Karpas-422 (cell line): ENCODE data around the gene ADAM15. TPM values are rescaled to one million over a fixed set of nuclear protein-coding genes. Genes with fewer than 3 reads are reported as not detected.

Experiments
- DNase-seq: peaks from one replicate; pipeline ENCODE4 v3.0.0-alpha.2; 2015
- H2AFZ ChIP-seq: fragments of 200-600 bp; sonication (generic); 2 replicates; pipeline ENCODE4 v1.6.1; 2014; ENCODE audit warnings: antibody characterized with exemption, low read length, mixed read lengths
- H3K27ac ChIP-seq: fragments of 200-600 bp; sonication (generic); 2 replicates; pipeline ENCODE4 v1.5.1; 2014; ENCODE audit warnings: mild to moderate bottlenecking, low read length, moderate library complexity
- H3K27me3 ChIP-seq: fragments of 200-600 bp; sonication (generic); 2 replicates; pipeline ENCODE4 v1.6.1; 2014; ENCODE audit warnings: low read length, mixed read lengths
- H3K36me3 ChIP-seq: fragments of 200-600 bp; sonication (generic); 2 replicates; pipeline ENCODE4 v1.6.1; 2014; ENCODE audit warnings: low read length, mixed read lengths; ENCODE audit not compliant: insufficient read depth
- H3K4me1 ChIP-seq: fragments of 200-600 bp; sonication (generic); 2 replicates; pipeline ENCODE4 v1.6.1; 2014; ENCODE audit warnings: mild to moderate bottlenecking, low read length, mixed read lengths
- H3K4me2 ChIP-seq: fragments of 200-600 bp; sonication (generic); 2 replicates; pipeline ENCODE4 v1.6.1; 2014; ENCODE audit warnings: low read length, low read depth, mild to moderate bottlenecking; ENCODE audit not compliant: poor library complexity, severe bottlenecking
- H3K4me3 ChIP-seq: fragments of 200-600 bp; sonication (generic); 2 replicates; pipeline ENCODE4 v1.5.1; 2014; ENCODE audit warnings: mild to moderate bottlenecking, antibody characterized with exemption, low read length, mixed read lengths
- H3K79me2 ChIP-seq: fragments of 200-600 bp; sonication (generic); 2 replicates; pipeline ENCODE4 v1.6.1; 2014; ENCODE audit warnings: mild to moderate bottlenecking, low read length, mixed read lengths
- H3K9ac ChIP-seq: fragments of 200-600 bp; sonication (generic); 2 replicates; pipeline ENCODE4 v1.6.0; 2014; ENCODE audit warnings: low read length
- H3K9me2 ChIP-seq: fragments of 200-600 bp; sonication (generic), shearing (Covaris generic); replicated peaks from 2 replicates; pipeline ENCODE4 v1.6.0; 2014; ENCODE audit warnings: mild to moderate bottlenecking, low read length, moderate library complexity; ENCODE audit not compliant: insufficient read depth
- H3K9me3 ChIP-seq: fragments of 300-700, 200-600 bp; sonication (generic); 2 replicates; pipeline ENCODE4 v1.6.1; 2014; ENCODE audit warnings: low read length, mixed read lengths
- H4K20me1 ChIP-seq: fragments of 200-600 bp; sonication (generic); 2 replicates; pipeline ENCODE4 v1.6.1; 2014; ENCODE audit warnings: mild to moderate bottlenecking, antibody characterized with exemption, low read length, low read depth; ENCODE audit not compliant: insufficient read depth
- total RNA-seq: library from RNA; depleted of rRNA; stranded (reverse); fragments of >200 nt; shearing (Covaris generic); gene quantifications from 2 replicates; pipeline ENCODE4 v1.2.3, GENCODE V29; 2014; ENCODE audit warnings: low replicate concordance

The ADAM15 gene
- total RNA-seq, 1 experiment from 2014 or later = 33.6 TPM

DNA sequence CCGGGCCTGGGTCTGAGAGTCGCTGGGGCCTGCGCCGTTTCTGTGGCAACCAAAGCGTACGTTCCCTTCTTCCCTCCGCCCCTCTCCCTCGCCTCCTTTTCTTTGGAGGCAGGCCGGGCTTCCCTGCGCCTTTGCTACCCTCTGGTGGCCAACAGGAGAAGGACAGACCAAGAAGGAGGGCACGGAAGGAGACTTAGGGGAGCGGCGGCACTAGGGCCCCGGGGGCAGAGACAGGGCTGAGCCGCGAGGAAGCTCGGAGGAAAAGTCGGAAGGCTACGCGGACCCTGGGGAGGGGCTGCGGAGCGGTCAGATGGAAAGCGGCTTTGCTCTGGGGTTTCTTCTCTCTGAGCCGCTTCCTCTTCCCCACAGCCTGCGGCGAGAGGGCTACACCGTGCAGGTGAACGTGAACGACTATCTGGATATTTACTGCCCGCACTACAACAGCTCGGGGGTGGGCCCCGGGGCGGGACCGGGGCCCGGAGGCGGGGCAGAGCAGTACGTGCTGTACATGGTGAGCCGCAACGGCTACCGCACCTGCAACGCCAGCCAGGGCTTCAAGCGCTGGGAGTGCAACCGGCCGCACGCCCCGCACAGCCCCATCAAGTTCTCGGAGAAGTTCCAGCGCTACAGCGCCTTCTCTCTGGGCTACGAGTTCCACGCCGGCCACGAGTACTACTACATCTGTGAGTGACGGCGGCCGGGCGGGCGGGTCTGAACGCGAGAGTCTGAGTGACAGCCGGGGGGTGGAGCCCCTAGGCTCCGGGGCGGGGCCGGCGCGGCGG lies 33.8 kb downstream of the ADAM15 start:
- Histone ChIP-seq H3K36me3 (no peaks in the 10 kb centered on the region), H2AFZ (peak overlapping the region; percentile 41; the same call in 1 of the 2 replicates), H3K9me3 (no peaks in the 10 kb centered on the region), H4K20me1 (no peaks in the 10 kb centered on the region), H3K27me3 (no peaks in the 10 kb centered on the region), H3K27ac (peak overlapping the region; percentile 70), H3K9me2 (no peaks in the 10 kb centered on the region), H3K4me1 (peaks cover 62% of the 10 kb centered on the region), H3K4me3 (peak overlapping the region; percentile 67), H3K4me2 (peak overlapping the region; percentile 92), H3K79me2 (no peaks in the 10 kb centered on the region), H3K9ac (peak overlapping the region; percentile 73)
- peak; percentile 97 for DNase-seq

GRCh38 chr1:155085504-155086127 lies 34.5 kb downstream of the ADAM15 start:
- Histone ChIP-seq H3K9me2 (no peaks in the 10 kb centered on the region), H3K36me3 (no peaks in the 10 kb centered on the region), H3K79me2 (no peaks in the 10 kb centered on the region), H2AFZ (peak overlapping the region; percentile 41; the same call in 1 of the 2 replicates), H3K9me3 (no peaks in the 10 kb centered on the region), H3K9ac (peak overlapping the region; percentile 73), H3K27ac (peak overlapping the region; percentile 70), H3K27me3 (no peaks in the 10 kb centered on the region), H4K20me1 (no peaks in the 10 kb centered on the region), H3K4me1 (peaks cover 55% of the 10 kb centered on the region), H3K4me2 (peak overlapping the region; percentile 92), H3K4me3 (peak overlapping the region; percentile 67)
- DNase-seq = peak; percentile 86

DNA sequence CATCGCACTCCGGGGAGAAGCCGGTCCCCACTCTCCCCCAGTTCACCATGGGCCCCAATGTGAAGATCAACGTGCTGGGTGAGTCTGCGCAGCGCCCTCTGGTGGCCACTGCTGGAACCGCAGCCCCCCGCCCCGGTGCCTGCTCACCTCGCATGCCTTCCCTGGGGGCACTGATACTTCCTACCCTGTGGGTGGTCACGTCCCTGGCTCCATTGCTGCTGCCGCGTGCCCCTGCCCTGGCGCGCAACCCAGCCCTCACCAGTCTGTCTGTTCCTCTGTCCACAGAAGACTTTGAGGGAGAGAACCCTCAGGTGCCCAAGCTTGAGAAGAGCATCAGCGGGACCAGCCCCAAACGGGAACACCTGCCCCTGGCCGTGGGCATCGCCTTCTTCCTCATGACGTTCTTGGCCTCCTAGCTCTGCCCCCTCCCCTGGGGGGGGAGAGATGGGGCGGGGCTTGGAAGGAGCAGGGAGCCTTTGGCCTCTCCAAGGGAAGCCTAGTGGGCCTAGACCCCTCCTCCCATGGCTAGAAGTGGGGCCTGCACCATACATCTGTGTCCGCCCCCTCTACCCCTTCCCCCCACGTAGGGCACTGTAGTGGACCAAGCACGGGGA lies 35.1 kb downstream of the ADAM15 start:
- no peaks in the 10 kb centered on the region for H3K36me3 ChIP-seq
- H4K20me1 ChIP-seq = no peaks in the 10 kb centered on the region
- H3K79me2 ChIP-seq = no peaks in the 10 kb centered on the region
- H3K27me3 ChIP-seq = no peaks in the 10 kb centered on the region
- H3K4me3 ChIP-seq = peak overlapping the region; percentile 67
- H3K9ac ChIP-seq = peak overlapping the region; percentile 73
- H3K4me1 ChIP-seq = peaks cover 52% of the 10 kb centered on the region
- peak overlapping the region; percentile 70 for H3K27ac ChIP-seq
- H3K9me2 ChIP-seq = no peaks in the 10 kb centered on the region
- no peaks in the 10 kb centered on the region for H3K9me3 ChIP-seq
- peak overlapping the region; percentile 92 for H3K4me2 ChIP-seq
- DNase-seq = peak; percentile 93
- peak overlapping the region; percentile 97; the same call in 1 of the 2 replicates for H2AFZ ChIP-seq

DNA sequence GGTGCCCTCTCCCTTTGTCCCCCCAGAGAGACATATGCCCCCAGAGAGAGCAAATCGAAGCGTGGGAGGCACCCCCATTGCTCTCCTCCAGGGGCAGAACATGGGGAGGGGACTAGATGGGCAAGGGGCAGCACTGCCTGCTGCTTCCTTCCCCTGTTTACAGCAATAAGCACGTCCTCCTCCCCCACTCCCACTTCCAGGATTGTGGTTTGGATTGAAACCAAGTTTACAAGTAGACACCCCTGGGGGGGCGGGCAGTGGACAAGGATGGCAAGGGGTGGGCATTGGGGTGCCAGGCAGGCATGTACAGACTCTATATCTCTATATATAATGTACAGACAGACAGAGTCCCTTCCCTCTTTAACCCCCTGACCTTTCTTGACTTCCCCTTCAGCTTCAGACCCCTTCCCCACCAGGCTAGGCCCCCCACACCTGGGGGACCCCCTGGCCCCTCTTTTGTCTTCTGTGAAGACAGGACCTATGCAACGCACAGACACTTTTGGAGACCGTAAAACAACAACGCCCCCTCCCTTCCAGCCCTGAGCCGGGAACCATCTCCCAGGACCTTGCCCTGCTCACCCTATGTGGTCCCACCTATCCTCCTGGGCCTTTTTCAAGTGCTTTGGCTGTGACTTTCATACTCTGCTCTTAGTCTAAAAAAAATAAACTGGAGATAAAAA lies 35.9 kb downstream of the ADAM15 start:
- DNase-seq = peak; percentile 37
- Histone ChIP-seq H3K4me2 (peak overlapping the region; percentile 92), H3K9me3 (no peaks in the 10 kb centered on the region), H3K79me2 (no peaks in the 10 kb centered on the region), H3K4me3 (peak overlapping the region; percentile 67; the same call in 1 of the 2 replicates), H3K27ac (no peak overlapping the region), H4K20me1 (no peaks in the 10 kb centered on the region), H3K27me3 (no peaks in the 10 kb centered on the region), H2AFZ (no peak overlapping the region), H3K9me2 (no peaks in the 10 kb centered on the region), H3K36me3 (no peaks in the 10 kb centered on the region), H3K4me1 (peaks cover 50% of the 10 kb centered on the region), H3K9ac (peak overlapping the region; percentile 73)

DNA sequence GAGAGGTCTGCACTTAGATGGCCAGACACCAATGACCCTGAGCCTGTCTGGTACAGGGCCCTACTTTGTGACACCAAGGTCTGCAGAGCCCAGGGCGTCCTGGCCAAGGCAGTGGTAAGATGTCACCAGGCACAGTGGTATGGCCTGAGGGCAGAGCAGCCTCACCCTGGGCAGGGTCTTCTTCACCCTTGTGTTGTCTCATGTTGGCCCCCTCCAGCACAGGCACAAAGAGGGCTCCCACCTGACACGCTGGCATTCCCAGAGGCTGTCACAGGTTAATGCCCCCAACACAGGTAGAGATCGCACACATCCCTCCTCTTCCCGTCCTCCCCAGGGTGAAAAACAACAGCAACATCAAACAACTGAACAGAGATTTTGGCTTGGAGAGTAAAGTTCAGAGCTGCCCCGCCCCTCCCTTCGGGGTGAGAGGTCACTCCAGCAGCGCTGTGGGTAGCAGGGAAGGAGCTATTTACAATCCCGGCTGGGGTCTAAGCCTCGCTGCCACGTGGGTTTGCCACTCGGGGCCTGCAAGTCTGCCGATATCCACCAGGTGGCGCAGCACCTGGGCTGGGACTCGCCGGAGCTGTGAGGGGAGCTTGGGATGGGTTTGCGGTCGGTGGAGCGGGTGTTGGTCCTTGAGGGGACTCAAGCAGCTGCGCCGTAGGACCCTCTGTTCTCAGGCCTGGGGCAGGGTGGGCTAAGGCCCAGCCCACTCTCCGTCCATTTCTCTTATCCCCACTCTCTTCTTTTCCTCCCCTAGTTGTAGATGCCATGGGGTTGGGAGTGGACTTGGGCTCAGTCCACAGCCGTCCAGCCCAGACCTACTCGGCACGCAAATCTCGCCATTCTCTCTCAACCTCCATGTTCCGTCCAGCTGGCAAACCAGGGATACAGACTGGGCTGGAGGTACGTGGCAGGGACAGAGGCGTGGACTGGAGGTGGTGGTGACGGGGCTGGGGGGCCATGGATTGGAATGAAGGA lies 40.2 kb downstream of the ADAM15 start:
- Histone ChIP-seq H2AFZ (peak overlapping the region; percentile 99), H3K9me3 (no peaks in the 10 kb centered on the region), H3K9ac (peak overlapping the region; percentile 54), H4K20me1 (no peaks in the 10 kb centered on the region), H3K27me3 (no peaks in the 10 kb centered on the region), H3K27ac (no peak overlapping the region), H3K79me2 (no peaks in the 10 kb centered on the region), H3K9me2 (no peaks in the 10 kb centered on the region), H3K4me1 (peaks cover 28% of the 10 kb centered on the region), H3K4me2 (peak overlapping the region; percentile 69), H3K4me3 (peak overlapping the region; percentile 43), H3K36me3 (no peaks in the 10 kb centered on the region)
- DNase-seq = peak; percentile 94

DNA sequence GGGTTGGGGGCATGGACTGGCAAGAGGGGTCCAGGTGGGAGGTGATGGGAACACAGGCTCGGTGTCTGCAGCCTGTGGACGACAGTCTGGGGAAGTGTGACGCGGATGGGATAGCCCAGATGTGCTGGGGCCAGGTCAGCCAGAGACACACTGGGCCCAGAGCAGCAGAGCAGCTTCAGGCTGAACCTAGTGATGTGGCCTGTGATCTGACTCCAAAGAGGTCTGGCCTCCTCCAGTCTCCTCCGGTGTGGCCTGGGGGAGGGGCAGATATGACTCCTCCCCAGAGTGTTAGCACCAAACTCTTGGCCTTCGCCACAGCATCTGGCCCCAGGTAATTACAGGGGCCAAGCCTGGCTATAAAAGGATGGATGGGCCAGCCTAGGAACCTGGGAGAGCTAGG lies 41.0 kb downstream of the ADAM15 start:
- Histone ChIP-seq H2AFZ (no peak overlapping the region), H3K4me1 (peaks cover 21% of the 10 kb centered on the region), H3K79me2 (no peaks in the 10 kb centered on the region), H4K20me1 (no peaks in the 10 kb centered on the region), H3K27ac (no peak overlapping the region), H3K27me3 (no peaks in the 10 kb centered on the region), H3K9ac (no peak overlapping the region), H3K36me3 (no peaks in the 10 kb centered on the region), H3K9me2 (no peaks in the 10 kb centered on the region), H3K4me2 (no peak overlapping the region), H3K4me3 (no peak overlapping the region), H3K9me3 (no peaks in the 10 kb centered on the region)
- DNase-seq = peak; percentile 35

DNA sequence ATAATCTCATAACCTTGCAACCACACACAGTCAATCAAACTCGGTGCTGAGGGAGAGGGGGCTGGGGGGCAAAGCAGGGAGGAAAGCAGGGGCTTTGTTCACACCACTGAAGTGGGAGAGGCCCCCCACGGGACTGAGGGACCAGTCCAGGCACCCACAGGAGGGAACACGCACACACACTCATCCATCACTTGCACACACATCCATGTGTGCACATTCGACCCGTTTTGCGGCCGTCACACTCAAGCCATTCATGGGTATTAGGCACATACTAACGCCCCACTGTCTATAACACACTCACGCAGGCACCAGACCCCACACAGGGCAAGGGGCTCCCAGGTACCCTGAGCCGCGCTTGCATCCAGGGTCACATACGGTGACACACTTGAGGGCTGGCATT lies 41.5 kb downstream of the ADAM15 start:
- Histone ChIP-seq H3K36me3 (no peaks in the 10 kb centered on the region), H3K27ac (no peak overlapping the region), H3K4me2 (no peak overlapping the region), H3K79me2 (no peaks in the 10 kb centered on the region), H3K9ac (no peak overlapping the region), H3K4me1 (peaks cover 20% of the 10 kb centered on the region), H3K9me2 (no peaks in the 10 kb centered on the region), H4K20me1 (no peaks in the 10 kb centered on the region), H3K27me3 (no peaks in the 10 kb centered on the region), H2AFZ (no peak overlapping the region), H3K4me3 (no peak overlapping the region), H3K9me3 (no peaks in the 10 kb centered on the region)
- DNase-seq = no peak
